ENCODE measurements around the gene TRMT112. TPM values are rescaled to one million over a fixed set of nuclear protein-coding genes. Genes with fewer than 3 reads are reported as not detected.

Gene TRMT112
- total and polyA plus RNA-seq, 4 donors: 52.5 to 137 (median 131) TPM

- Histone ChIP-seq H3K4me3 (ENCODE audit: low read depth in 1 of 3, low read length in 3 of 3) (no peak overlapping the region), H3K36me3 (ENCODE audit: control insufficient read depth in 4 of 4, insufficient read depth in 3 of 4, low read depth in 1 of 4, low read length in 3 of 4) (no peaks in the 10 kb centered on the region), H3K4me1 (ENCODE audit: control insufficient read depth in 4 of 4, insufficient read depth in 4 of 4, low read length in 3 of 4) (peaks cover 0 to 7% (median 6%) of the 10 kb centered on the region in 4 donors), H3K9me3 (ENCODE audit: control insufficient read depth in 4 of 4, low read length in 3 of 4) (no peaks in the 10 kb centered on the region), H3K27me3 (ENCODE audit: control insufficient read depth in 4 of 4, insufficient read depth in 4 of 4, low read length in 3 of 4) (no peaks in the 10 kb centered on the region), H3K27ac (ENCODE audit: low read depth in 1 of 2, low read length in 2 of 2) (no peak overlapping the region), H3K9ac (ENCODE audit: low read depth in 1 of 2, low read length in 2 of 2) (no peak overlapping the region)
- no peak for DNase-seq (ENCODE audit: low spot score)
- WGBS: 77% methylated on average over 8 of the region's 8 CpGs
- TF ChIP-seq FOXA1 (IDR thresholded peaks at IDR 0.05) (no peak), MAX (IDR thresholded peaks at IDR 0.05) (no peak), CTCF (IDR thresholded peaks at IDR 0.05; ENCODE audit: low read depth, low read length, missing input control) (no peak), YY1 (IDR thresholded peaks at IDR 0.05) (no peak), GABPA (IDR thresholded peaks at IDR 0.05 in 1 of 2, conservative IDR thresholded peaks at IDR 0.05 in 1 of 2) (no peak), TAF1 (conservative IDR thresholded peaks at IDR 0.05) (no peak), RXRA (IDR thresholded peaks at IDR 0.05) (no peak), NR2F2 (IDR thresholded peaks at IDR 0.05) (no peak), HNF4G (IDR thresholded peaks at IDR 0.05) (no peak), FOXA2 (IDR thresholded peaks at IDR 0.05) (no peak), HNF4A (conservative IDR thresholded peaks at IDR 0.05) (no peak), ATF3 (IDR thresholded peaks at IDR 0.05) (no peak), SP1 (IDR thresholded peaks at IDR 0.05) (no peak), ZBTB33 (IDR thresholded peaks at IDR 0.05) (no peak), REST (IDR thresholded peaks at IDR 0.05) (no peak), JUND (IDR thresholded peaks at IDR 0.05) (no peak), EGR1 (IDR thresholded peaks at IDR 0.05; ENCODE audit: low read depth in 2 of 2) (no peak), RAD21 (IDR thresholded peaks at IDR 0.05) (no peak)
Measured at GRCh38 chr11:64337538-64338249, 20.3 kb upstream of the TRMT112 start.

All from liver (tissue), 9 donors.